ENCODE results near the gene DDX18. TPM values are rescaled to one million over a fixed set of nuclear protein-coding genes. Genes with fewer than 3 reads are reported as not detected.

The DDX18 gene
- total RNA-seq, 1 experiment from 2014 or later: 121 TPM

- peak; percentile 67 for DNase-seq (ENCODE audit: low spot score)
- H3K27ac ChIP-seq (ENCODE audit: low read depth, low read length, poor library complexity, severe bottlenecking): no peak overlapping the region
- H3K36me3 ChIP-seq (ENCODE audit: insufficient read depth, low read length, poor library complexity, severe bottlenecking): no peaks in the 10 kb centered on the region
- peak; percentile 70 for TF ChIP-seq CTCF (conservative IDR thresholded peaks at IDR 0.05; ENCODE audit: low read depth, low read length)
- no peak for TF ChIP-seq EZH2 (IDR thresholded peaks at IDR 0.05; ENCODE audit: borderline replicate concordance, low read depth, low read length, poor library complexity, severe bottlenecking)
- no peaks in the 10 kb centered on the region for H3K27me3 ChIP-seq (replicated peaks; ENCODE audit: insufficient read depth, low read depth, low read length, poor library complexity)
- ChIA-PET CTCF (interaction anchor here (0.6 to 1.3 kb wide), 5 partner anchors 9 to 841 kb away, joined by 3 to 9 read pairs (median 4); partner anchors contain the start of gene DDX18), POLR2A (ENCODE audit: low non-redundant PET) (no interaction called here)
- no peak overlapping the region for H3K4me3 ChIP-seq (ENCODE audit: low read depth, low read length, poor library complexity, severe bottlenecking)
- no peaks in the 10 kb centered on the region for H3K9me3 ChIP-seq (ENCODE audit: low read depth, low read length, poor library complexity, severe bottlenecking)
- BruUV-seq (replicated peaks): no TSS peak
- intact Hi-C loops (cut with micrococcal nuclease; ENCODE audit: unreplicated experiment): loop anchor here (2.0 kb wide), 1 partner anchor 315 kb away; no protein-coding TSS in a partner anchor
- H3K4me1 ChIP-seq (ENCODE audit: insufficient read depth, low read length, poor library complexity, severe bottlenecking): no peaks in the 10 kb centered on the region
These were observed 28.8 kb upstream of the DDX18 start for GRCh38 chr2:117785740-117786139.

GRCh38 chr2:117786520-117786919, 28.0 kb upstream of the DDX18 start:
- Histone ChIP-seq H3K4me3 (ENCODE audit: low read depth, low read length, poor library complexity, severe bottlenecking) (no peak overlapping the region), H3K27me3 (replicated peaks; ENCODE audit: insufficient read depth, low read depth, low read length, poor library complexity) (peaks cover 3% of the 10 kb centered on the region), H3K4me1 (ENCODE audit: insufficient read depth, low read length, poor library complexity, severe bottlenecking) (no peaks in the 10 kb centered on the region), H3K36me3 (ENCODE audit: insufficient read depth, low read length, poor library complexity, severe bottlenecking) (no peaks in the 10 kb centered on the region), H3K9me3 (ENCODE audit: low read depth, low read length, poor library complexity, severe bottlenecking) (no peaks in the 10 kb centered on the region), H3K27ac (ENCODE audit: low read depth, low read length, poor library complexity, severe bottlenecking) (no peak overlapping the region)
- intact Hi-C loops (cut with micrococcal nuclease; ENCODE audit: unreplicated experiment): no loop called here
- BruUV-seq (replicated peaks): no TSS peak
- CTCF ChIA-PET: no interaction called here
- TF ChIP-seq CTCF (conservative IDR thresholded peaks at IDR 0.05; ENCODE audit: low read depth, low read length): no peak
- TF ChIP-seq EZH2 (IDR thresholded peaks at IDR 0.05; ENCODE audit: borderline replicate concordance, low read depth, low read length, poor library complexity, severe bottlenecking): no peak
- POLR2A ChIA-PET (ENCODE audit: low non-redundant PET): no interaction called here
- no peak for DNase-seq (ENCODE audit: low spot score)

- ChIA-PET POLR2A (ENCODE audit: low non-redundant PET) (no interaction called here), CTCF (no interaction called here)
- Histone ChIP-seq H3K36me3 (ENCODE audit: insufficient read depth, low read length, poor library complexity, severe bottlenecking) (no peaks in the 10 kb centered on the region), H3K4me1 (ENCODE audit: insufficient read depth, low read length, poor library complexity, severe bottlenecking) (no peaks in the 10 kb centered on the region), H3K27me3 (replicated peaks; ENCODE audit: insufficient read depth, low read depth, low read length, poor library complexity) (peaks cover 3% of the 10 kb centered on the region), H3K27ac (ENCODE audit: low read depth, low read length, poor library complexity, severe bottlenecking) (no peak overlapping the region), H3K4me3 (ENCODE audit: low read depth, low read length, poor library complexity, severe bottlenecking) (no peak overlapping the region), H3K9me3 (ENCODE audit: low read depth, low read length, poor library complexity, severe bottlenecking) (no peaks in the 10 kb centered on the region)
- no TSS peak for BruUV-seq (replicated peaks)
- no peak for DNase-seq (ENCODE audit: low spot score)
- intact Hi-C loops (cut with micrococcal nuclease; ENCODE audit: unreplicated experiment): no loop called here
- TF ChIP-seq CTCF (conservative IDR thresholded peaks at IDR 0.05; ENCODE audit: low read depth, low read length) (no peak), EZH2 (IDR thresholded peaks at IDR 0.05; ENCODE audit: borderline replicate concordance, low read depth, low read length, poor library complexity, severe bottlenecking) (no peak)
These were observed 25.0 kb upstream of the DDX18 start for GRCh38 chr2:117789505-117789904.

All from A673 (cell line).